A549 treated with RU486 at 1 μM for 4 hours (cell line): ENCODE measurements around the gene CDH2. TPM values are rescaled to one million over a fixed set of nuclear protein-coding genes. Genes with fewer than 3 reads are reported as not detected.

Experiments
- total RNA-seq: library from RNA; stranded (reverse); fragments of 200-300 nt; extraction: Qiagen RNA extraction; gene quantifications from 5 replicates; pipeline ENCODE4 v1.2.3, GENCODE V29; 2022; ENCODE audit warnings: low read depth

The CDH2 gene
- 29.9 to 52.8 TPM (median 43.0 TPM) in 5 replicates for total RNA-seq

GRCh38 chr18:28176948-28177827 is at the start of gene CDH2:
TSS of gene CDH2 (minus strand) at chr18:28177130. CDS start at chr18:28177022, 108 bp downstream.

